Gastroesophageal sphincter (tissue), 3 donors: ENCODE data around the gene TIMM22.

Experiments
- CTCF ChIP-seq, 4 experiments: fragments of 200-600 bp in 2 of 4; fragments of 450-650 bp in 2 of 4; sonication (generic) in 1 of 4; IDR thresholded peaks; one replicate each; pipeline ENCODE4 v1.5.1; 2017 to 2019; ENCODE audit warnings: antibody characterized with exemption in 4 of 4, mild to moderate bottlenecking in 2 of 4, moderate library complexity in 2 of 4
- EP300 ChIP-seq: sonication (generic); formaldehyde crosslinking; IDR thresholded peaks from one replicate; pipeline ENCODE4 v1.6.1; 2017; ENCODE audit warnings: antibody characterized with exemption, mild to moderate bottlenecking
- POLR2A ChIP-seq, 2 donors: fragments of 450-650 bp; IDR thresholded peaks; one replicate each; pipeline ENCODE4 v1.6.1; 2017; ENCODE audit warnings: antibody characterized with exemption in 2 of 2, mild to moderate bottlenecking in 2 of 2, moderate library complexity in 1 of 2

- TF ChIP-seq CTCF (IDR thresholded peaks at IDR 0.05) = no peak
- no peak for TF ChIP-seq POLR2A (IDR thresholded peaks at IDR 0.05)
- no peak for TF ChIP-seq EP300
Observed at GRCh38 chr17:1026599-1026975, 29.7 kb downstream of the TIMM22 start.
